SK-N-MC (cell line): ENCODE measurements around the gene TRPV2.

Experiments
- EZH2 ChIP-seq: fragments of 200-600 bp; sonication (generic); IDR thresholded peaks from one replicate; pipeline ENCODE4 v1.6.1; 2017; ENCODE audit warnings: antibody characterized with exemption
- POLR2AphosphoS5 ChIP-seq: IDR thresholded peaks from 2 replicates; pipeline ENCODE4 v1.6.1; 2012; ENCODE audit warnings: mild to moderate bottlenecking, low read depth, low read length, borderline replicate concordance

DNA sequence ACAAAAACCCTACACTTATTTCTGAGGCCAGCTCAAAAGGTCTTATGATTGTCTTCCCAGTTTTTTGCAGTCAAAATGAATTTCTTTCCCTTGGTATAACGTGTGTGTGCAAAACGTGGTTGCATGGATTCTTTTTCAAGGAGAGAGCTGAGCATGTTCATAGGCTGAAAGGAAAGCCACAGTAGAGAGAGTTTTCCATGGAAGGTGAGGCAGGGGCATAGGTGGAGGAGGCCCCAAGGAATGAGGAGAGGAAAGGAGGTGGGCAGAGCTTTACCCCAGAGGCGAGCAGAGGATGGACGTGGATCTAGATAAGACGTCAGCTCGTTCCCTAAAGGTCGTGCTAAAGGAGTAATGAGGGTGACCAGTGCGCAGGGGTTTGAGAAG is 22.8 kb downstream of the TRPV2 start:
- TF ChIP-seq EZH2 (no peak), POLR2AphosphoS5 (no peak)
